Keratinocyte (primary cell): ENCODE results near the gene ACVR1B. TPM values are rescaled to one million over a fixed set of nuclear protein-coding genes. Genes with fewer than 3 reads are reported as not detected.

ENCODE experiments used
- DNase-seq: peaks from one replicate; pipeline ENCODE4 v3.0.0-alpha.2; 2011; ENCODE audit warnings: low read depth, missing footprints, low spot score
- FAIRE-seq: peaks from 2 replicates; lab custom pipeline; 2011; peaks lifted over from hg19 to GRCh38; lab: Jason Lieb, UNC
- H2AFZ ChIP-seq: 2 replicates; pipeline ENCODE4 v1.6.0; 2012; ENCODE audit warnings: low read length, control low read depth, inconsistent platforms; ENCODE audit not compliant: control insufficient read depth
- H3K27ac ChIP-seq: 2 replicates; pipeline ENCODE4 v1.5.1; 2011; ENCODE audit warnings: low read length; ENCODE audit not compliant: control insufficient read depth, insufficient read depth
- H3K27me3 ChIP-seq: 3 replicates; pipeline ENCODE4 v1.6.0; 2011; ENCODE audit warnings: low read length; ENCODE audit not compliant: control insufficient read depth, insufficient read depth; ENCODE audit errors: extremely low read depth
- H3K36me3 ChIP-seq, 2 experiments: 2 replicates in 1 of 2; 3 replicates in 1 of 2; pipeline ENCODE4 v1.5.1; 2011; ENCODE audit warnings: low read length in 2 of 2, mild to moderate bottlenecking in 1 of 2; ENCODE audit not compliant: control insufficient read depth in 2 of 2, insufficient read depth in 2 of 2; ENCODE audit errors: extremely low read depth in 1 of 2
- H3K4me1 ChIP-seq: 3 replicates; pipeline ENCODE4 v1.5.1; 2011; ENCODE audit warnings: low read length; ENCODE audit not compliant: control insufficient read depth, insufficient read depth; ENCODE audit errors: extremely low read depth
- H3K4me2 ChIP-seq: 3 replicates; pipeline ENCODE4 v1.6.0; 2011; ENCODE audit warnings: low read depth, low read length; ENCODE audit not compliant: control insufficient read depth, insufficient read depth; ENCODE audit errors: extremely low read depth
- H3K4me3 ChIP-seq, 3 experiments: fragments of 200-600 bp in 1 of 3; sonication (generic) in 1 of 3; 2 replicates in 2 of 3; 3 replicates in 1 of 3; pipeline ENCODE4 v1.5.1; 2011 to 2016; ENCODE audit warnings: low read length in 3 of 3, mild to moderate bottlenecking in 3 of 3, control low read depth in 2 of 3, inconsistent platforms in 1 of 3, low read depth in 1 of 3, mixed read lengths in 1 of 3, mixed run types in 1 of 3, moderate library complexity in 1 of 3; ENCODE audit not compliant: control insufficient read depth in 2 of 3, insufficient read depth in 2 of 3; ENCODE audit errors: extremely low read depth in 1 of 3
- H3K79me2 ChIP-seq: 2 replicates; pipeline ENCODE4 v1.6.0; 2012; ENCODE audit warnings: low read length; ENCODE audit not compliant: control insufficient read depth, insufficient read depth
- H3K9ac ChIP-seq: 3 replicates; pipeline ENCODE4 v1.6.0; 2011; ENCODE audit warnings: low read length; ENCODE audit not compliant: control insufficient read depth, insufficient read depth; ENCODE audit errors: extremely low read depth
- H3K9me1 ChIP-seq: 3 replicates; pipeline ENCODE4 v1.6.0; 2011; ENCODE audit warnings: low read length; ENCODE audit not compliant: control insufficient read depth, insufficient read depth; ENCODE audit errors: extremely low read depth
- H3K9me3 ChIP-seq: 2 replicates; pipeline ENCODE4 v1.5.1; 2012; ENCODE audit warnings: low read depth, low read length; ENCODE audit not compliant: control insufficient read depth
- H4K20me1 ChIP-seq: 3 replicates; pipeline ENCODE4 v1.6.0; 2011; ENCODE audit warnings: low read length; ENCODE audit not compliant: control insufficient read depth, insufficient read depth; ENCODE audit errors: extremely low read depth
- EZH2 ChIP-seq: IDR thresholded peaks from one replicate; pipeline ENCODE4 v1.6.1; 2012; ENCODE audit warnings: inconsistent platforms, mild to moderate bottlenecking, low read length, moderate library complexity
- dilution Hi-C: fragments of 300-500 bp; cut with MboI; formaldehyde crosslinking; loops from one replicate; pipeline ENCODE4 v1.7.0; 2020; ENCODE audit warnings: low sequenced_read_pairs; ENCODE audit not compliant: extremely low pct_ligation_motif_present
- polyA plus RNA-seq, 5 experiments: library from polyadenylated mRNA; depleted of rRNA in 3 of 5; stranded (reverse) in 3 of 5; stranded (forward) in 1 of 5; unstranded in 1 of 5; fragments of >200 nt; gene quantifications; 1 replicate in 1 of 5; 2 replicates in 3 of 5; 3 replicates in 1 of 5; pipeline versions ENCODE4 v1.2.1 to v1.2.3, GENCODE V29; 2011 to 2012; ENCODE audit warnings: missing spikeins in 2 of 5, low read depth in 1 of 5, low replicate concordance in 1 of 5
- TF ChIP-seq, protein P1 (sequence below), 3 experiments: IDR thresholded peaks in 1 of 3; conservative IDR thresholded peaks in 1 of 3; optimal IDR thresholded peaks in 1 of 3; 2 replicates in 2 of 3; 3 replicates in 1 of 3; pipeline versions ENCODE3 to v1.5.1; 2011; ENCODE audit warnings: low read length in 3 of 3, mild to moderate bottlenecking in 3 of 3, moderate library complexity in 2 of 3, control low read depth in 1 of 3, inconsistent platforms in 1 of 3; ENCODE audit not compliant: insufficient read depth in 2 of 3; ENCODE audit errors: extremely low read depth in 1 of 3

The ACVR1B gene
- polyA plus RNA-seq, 1 donor (not counting 4 experiments of a cell fraction or from before 2014, with no cell fraction given): 12.7 TPM

DNA sequence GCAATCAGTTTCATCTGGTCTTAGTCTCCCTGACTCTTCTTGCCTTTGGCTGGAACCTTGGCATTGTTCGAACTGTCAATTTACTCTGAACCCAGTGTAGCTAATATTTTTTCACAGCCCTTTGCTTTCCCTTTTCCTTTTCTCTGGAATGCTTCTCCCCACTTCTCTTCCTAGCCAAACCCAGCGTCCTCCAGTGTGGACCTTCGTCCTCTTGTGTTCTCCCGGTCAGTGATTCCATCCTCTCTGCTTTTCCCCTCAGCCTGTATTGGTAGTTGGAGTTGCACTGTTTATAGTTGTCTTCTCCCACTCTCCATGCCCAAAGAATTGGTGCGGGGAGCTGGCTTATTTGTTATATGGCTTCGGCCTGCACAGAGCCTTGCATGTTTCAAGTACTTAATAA lies 9.4 kb downstream of the ACVR1B start:
- H3K4me1 ChIP-seq: peaks cover 16% of the 10 kb centered on the region

DNA sequence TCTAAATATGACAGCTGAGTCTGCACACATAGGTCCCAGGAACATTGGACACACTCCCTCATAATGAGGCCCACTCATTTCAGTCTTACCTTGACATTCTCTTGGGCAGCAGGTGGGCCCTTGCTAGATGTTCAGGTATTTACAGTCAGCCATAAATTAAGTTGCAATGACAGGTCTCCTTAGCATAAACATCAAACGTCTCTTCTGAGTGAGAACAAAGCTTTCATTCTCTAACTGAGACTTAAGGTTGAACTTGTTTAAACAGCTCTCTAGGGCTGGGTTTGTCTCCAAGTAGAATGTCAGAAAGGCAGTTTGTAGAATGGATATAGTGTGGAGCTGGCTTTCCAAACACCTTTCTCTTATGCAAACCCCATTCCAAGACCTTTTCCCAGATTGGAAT lies 10.3 kb downstream of the ACVR1B start:
- Histone ChIP-seq H3K9me3 (no peaks in the 10 kb centered on the region), H3K9me1 (no peaks in the 10 kb centered on the region), H3K4me3 (peak overlapping the region in 1 of 3 experiments; percentile 28), H3K27me3 (no peaks in the 10 kb centered on the region), H3K4me1 (peaks cover 16% of the 10 kb centered on the region), H3K36me3 (peaks cover 0 to 2% of the 10 kb centered on the region in 2 experiments), H3K9ac (peak overlapping the region; percentile 2), H3K4me2 (peak overlapping the region; percentile 24), H3K79me2 (peaks cover 65% of the 10 kb centered on the region), H2AFZ (no peak overlapping the region), H3K27ac (peak overlapping the region; percentile 32), H4K20me1 (no peaks in the 10 kb centered on the region)
- TF ChIP-seq EZH2: no peak
- TF ChIP-seq, protein P1, sequence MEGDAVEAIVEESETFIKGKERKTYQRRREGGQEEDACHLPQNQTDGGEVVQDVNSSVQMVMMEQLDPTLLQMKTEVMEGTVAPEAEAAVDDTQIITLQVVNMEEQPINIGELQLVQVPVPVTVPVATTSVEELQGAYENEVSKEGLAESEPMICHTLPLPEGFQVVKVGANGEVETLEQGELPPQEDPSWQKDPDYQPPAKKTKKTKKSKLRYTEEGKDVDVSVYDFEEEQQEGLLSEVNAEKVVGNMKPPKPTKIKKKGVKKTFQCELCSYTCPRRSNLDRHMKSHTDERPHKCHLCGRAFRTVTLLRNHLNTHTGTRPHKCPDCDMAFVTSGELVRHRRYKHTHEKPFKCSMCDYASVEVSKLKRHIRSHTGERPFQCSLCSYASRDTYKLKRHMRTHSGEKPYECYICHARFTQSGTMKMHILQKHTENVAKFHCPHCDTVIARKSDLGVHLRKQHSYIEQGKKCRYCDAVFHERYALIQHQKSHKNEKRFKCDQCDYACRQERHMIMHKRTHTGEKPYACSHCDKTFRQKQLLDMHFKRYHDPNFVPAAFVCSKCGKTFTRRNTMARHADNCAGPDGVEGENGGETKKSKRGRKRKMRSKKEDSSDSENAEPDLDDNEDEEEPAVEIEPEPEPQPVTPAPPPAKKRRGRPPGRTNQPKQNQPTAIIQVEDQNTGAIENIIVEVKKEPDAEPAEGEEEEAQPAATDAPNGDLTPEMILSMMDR (optimal IDR thresholded peaks at IDR 0.05 in 1 of 3, IDR thresholded peaks at IDR 0.05 in 1 of 3, conservative IDR thresholded peaks at IDR 0.05 in 1 of 3; ENCODE audit: extremely low read depth in 1 of 3, insufficient read depth in 2 of 3, low read length in 3 of 3): no peak
- FAIRE-seq (peak; percentile 81), DNase-seq (no peak)
- dilution Hi-C loops: no loop called here

More for the DNA sequence above, 9.4 kb downstream of the ACVR1B start:
- peaks cover 69% of the 10 kb centered on the region for H3K79me2 ChIP-seq
- H3K36me3 ChIP-seq: peaks cover 0 to 2% of the 10 kb centered on the region in 2 experiments
- H3K27me3 ChIP-seq: no peaks in the 10 kb centered on the region
- no peaks in the 10 kb centered on the region for H4K20me1 ChIP-seq
- DNase-seq: no peak
- dilution Hi-C loops: no loop called here
- H3K4me3 ChIP-seq: no peak overlapping the region
- TF ChIP-seq, protein P1 (optimal IDR thresholded peaks at IDR 0.05 in 1 of 3, IDR thresholded peaks at IDR 0.05 in 1 of 3, conservative IDR thresholded peaks at IDR 0.05 in 1 of 3; ENCODE audit: extremely low read depth in 1 of 3, insufficient read depth in 2 of 3, low read length in 3 of 3): no peak
- no peak for TF ChIP-seq EZH2
- no peaks in the 10 kb centered on the region for H3K9me1 ChIP-seq
- H3K9ac ChIP-seq: no peak overlapping the region
- no peak overlapping the region for H3K4me2 ChIP-seq
- H3K9me3 ChIP-seq: no peaks in the 10 kb centered on the region
- no peak overlapping the region for H2AFZ ChIP-seq
- no peak overlapping the region for H3K27ac ChIP-seq
- FAIRE-seq: no peak
